ENCODE measurements around the gene GNLY.
A peak's percentile ranks its signal among the peaks of the same experiment; 100 is the strongest.

The GNLY gene

DNA sequence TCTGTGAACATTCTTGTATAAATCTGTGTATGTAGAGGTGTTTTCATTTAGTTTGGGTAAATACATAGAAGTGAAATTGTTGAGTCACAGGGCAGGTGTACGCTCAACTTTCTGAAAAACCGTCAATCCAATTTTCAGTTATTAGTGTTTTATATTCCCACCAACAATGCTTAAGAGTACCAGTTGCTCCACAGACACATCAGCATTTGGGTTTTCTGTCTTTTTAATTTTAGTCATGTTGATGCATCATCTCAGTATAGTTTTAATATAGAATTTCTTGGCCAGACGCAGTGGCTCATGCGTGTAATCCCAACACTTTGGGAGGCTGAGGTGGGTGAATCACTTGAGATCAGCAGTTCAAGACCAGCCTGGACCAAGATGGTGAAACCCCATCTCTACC is 3.2 kb upstream of the GNLY start:
- DNase-seq, result no peak

DNA sequence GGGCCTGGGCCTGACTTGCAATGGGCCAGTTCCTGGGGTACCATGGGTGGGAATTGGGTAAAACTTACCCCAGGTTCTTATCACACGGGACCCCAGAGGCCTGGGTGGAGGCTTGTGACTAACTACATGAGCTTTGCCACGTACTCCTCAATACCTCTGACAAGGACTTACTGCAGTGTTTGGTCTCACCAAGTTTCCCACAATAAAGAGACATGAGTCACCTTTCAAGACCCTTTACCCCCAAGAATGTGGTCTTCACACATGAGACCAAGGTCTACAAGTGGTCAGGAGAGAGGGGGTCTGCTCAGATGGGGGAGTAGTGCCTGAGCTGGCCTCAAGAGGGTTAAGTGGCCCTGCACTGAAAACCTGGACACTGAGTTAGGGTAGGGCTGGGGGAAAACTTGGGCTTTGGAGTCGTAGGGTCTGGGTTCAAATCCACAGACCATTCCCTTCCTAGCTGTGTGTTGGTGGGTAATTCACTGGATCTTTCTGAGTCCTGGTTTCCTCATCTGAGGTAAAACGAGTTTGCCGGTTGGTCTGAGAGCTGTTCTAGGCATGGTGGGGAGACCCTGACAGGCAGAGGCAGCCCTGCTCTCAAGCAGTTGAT is 2.0 kb upstream of the GNLY start:
- no peak for DNase-seq

DNA sequence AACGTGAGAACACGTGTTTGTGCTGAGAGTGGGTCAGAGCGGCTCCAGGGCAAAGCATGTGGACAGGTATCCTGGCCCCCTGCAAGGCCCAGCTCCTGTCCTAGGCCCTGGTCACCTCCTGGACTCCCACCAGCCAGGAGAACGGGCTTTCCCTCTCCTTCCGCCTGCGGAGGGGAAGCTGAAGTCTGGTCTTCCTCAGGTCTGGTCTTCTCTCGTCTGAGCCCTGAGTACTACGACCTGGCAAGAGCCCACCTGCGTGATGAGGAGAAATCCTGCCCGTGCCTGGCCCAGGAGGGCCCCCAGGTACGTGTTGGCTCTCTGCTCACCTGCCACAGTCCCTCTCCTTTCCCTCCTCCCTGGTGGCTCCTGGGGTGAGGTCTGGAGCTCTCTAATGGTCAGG is 963 bp downstream of the GNLY start:
- no peak for DNase-seq

DNA sequence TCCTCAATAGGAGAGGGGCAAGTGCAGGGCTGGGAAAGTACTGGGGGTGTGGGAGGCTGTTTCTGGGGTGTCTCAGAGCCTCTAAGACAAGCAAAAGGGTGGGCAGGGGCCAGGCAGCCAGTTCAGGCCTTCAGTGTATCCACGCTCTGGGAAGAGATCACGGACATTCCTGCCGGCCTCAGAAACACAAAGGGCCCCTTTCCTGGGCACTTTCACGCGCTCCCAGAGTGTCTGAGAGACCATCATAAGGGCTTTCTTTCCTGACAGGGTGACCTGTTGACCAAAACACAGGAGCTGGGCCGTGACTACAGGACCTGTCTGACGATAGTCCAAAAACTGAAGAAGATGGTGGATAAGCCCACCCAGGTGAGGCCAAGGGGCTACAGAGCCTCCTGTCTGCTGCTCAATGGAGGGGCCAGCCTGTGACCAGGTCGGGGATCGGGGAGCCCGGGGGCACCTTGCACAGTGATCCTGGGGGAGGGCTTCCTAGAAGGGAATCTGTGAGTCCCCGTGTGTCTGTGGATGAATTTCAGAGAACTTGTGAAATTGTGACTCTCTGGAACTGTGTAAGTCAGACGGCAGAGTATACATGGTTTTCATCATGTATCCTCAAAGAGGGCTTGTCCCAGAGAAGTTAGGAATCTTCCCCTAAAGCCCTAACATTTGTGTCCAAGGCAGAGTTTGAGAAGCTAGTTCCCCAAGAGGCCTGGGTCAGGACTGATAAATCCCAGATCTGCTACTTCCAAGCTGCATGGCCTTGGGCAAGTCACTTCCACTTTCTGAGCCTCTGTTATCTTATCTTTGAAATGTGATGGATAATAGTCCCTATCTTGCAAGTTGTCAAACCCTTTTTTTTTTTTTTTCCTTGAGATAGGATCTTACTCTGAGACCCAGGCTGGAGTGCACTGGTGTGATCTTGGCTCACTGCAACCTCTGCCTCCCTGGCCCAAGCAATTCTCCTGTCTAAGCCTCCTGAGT is 1.8 kb downstream of the GNLY start:
- DNase-seq, result no peak

DNA sequence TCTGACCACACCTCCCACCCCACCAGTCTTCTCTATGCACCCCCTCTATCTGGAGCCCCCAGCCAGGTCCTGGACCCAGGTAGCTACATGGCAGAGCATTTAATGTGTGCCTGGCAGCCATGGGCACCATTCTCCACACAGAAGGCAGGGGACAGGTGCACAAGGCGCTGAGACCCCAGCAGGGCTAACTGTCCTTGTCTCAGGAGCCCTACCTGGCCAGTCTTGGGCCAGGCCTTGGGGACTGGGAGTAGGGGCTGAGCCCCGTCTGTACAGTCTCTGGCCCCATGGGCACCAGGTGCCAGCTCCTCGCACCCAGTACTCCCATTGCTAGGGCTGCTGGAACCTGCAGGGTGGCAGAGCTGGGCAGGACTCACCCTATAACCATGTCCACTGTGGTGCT is 2.9 kb downstream of the GNLY start:
- DNase-seq, result no peak

DNA sequence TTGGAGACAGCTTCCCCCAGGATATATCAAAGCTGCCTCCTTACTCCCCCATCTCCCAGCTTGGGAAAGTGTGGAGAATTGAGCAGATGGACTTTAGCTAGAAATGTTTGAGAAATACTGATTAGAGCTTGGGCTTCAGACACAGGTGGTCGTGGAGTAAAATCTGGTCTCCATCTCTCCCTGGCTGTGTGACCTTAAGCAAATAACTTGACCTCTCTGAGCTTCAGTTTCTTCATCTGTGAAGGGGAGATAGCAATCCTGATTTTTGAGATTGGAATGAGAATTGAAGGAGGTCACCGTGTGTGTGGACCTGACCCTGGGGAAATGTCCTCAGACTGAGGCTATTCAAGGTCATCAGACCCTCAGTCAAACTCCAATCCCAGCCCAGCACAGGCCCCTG is 3.6 kb downstream of the GNLY start:
- no peak for DNase-seq

DNA sequence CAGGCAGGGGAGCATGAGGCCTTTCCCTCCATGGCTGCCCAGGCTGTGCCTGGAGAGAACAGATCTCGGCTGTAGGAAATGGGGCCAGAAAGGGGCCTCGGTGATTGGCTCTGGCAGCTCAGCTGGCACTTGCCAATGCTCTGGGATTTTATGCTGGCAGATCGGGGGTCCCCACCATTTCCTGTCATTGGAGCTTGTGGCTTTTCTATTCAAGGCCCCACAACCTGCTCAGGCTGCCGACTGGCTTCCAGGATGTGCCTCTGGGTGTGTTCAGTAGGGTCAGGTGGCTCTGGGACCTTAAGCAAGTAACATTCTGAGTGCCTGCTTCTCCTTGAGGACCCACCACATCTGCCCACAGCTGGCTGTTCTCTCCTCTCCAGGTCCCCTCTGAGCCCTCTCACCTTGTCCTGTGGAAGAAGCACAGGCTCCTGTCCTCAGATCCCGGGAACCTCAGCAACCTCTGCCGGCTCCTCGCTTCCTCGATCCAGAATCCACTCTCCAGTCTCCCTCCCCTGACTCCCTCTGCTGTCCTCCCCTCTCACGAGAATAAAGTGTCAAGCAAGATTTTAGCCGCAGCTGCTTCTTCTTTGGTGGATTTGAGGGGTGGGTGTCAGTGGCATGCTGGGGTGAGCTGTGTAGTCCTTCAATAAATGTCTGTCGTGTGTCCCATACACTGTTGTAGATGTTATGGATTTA is 4.2 kb downstream of the GNLY start:
- DNase-seq, result no peak

DNA sequence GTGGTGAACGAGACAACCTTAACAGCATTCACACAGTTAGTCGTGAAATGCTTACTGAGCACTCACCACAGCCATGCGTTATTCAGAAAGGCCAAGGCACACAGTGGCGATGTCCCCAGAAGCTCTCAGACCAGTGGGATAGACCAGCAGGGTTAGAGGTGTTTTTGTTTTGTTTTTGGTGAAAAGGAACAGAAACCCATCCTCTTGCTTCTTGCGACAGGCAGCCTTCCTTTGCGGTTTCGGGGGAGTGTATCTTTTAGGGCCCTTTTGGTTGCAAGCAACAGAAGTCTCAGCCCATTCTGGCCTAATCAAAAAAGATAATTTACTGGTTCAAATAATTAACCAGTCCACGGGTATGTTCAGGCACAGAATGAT is 4.7 kb downstream of the GNLY start:
- DNase-seq, result peak; percentile 59

DNA sequence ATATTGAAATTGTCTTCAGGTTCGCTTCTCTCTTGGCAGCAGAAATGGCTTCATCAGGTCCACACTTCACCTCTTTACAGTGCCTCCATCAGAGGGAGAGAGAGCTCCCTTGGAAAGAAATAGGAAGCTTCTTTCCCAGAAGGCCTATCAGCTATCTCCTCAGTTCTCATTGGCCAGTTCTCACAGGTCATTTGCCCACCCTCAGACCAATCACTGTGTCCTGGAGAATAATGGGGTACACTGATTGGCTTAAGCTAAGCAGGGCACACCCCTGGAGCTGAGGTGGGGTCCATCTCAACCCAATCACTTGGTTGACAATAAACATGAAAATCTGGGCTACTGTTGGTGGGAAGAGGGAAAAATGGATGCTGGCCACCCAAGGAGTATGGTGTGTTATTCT is 5.2 kb downstream of the GNLY start:
- no peak for DNase-seq

DNA sequence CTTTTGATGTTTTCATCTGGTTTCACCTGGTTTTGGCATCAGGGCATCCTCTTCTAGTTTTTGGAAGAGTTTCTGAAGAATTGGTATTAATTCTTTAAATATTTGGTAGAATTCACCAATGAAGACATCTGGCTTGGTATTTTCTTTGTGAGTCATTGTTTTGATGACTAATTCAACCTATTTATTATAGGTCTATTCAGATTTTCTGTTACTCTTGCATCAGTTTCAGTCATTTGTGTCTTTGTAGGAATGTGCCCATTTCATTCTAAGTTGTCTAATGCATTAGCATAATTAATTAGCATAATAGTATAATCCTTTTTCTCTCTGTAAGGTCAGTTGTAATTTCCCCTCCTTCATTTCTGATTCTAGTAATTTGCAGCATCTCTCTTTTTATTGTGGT is 8.0 kb downstream of the GNLY start:
- DNase-seq, result peak; percentile 35

DNA sequence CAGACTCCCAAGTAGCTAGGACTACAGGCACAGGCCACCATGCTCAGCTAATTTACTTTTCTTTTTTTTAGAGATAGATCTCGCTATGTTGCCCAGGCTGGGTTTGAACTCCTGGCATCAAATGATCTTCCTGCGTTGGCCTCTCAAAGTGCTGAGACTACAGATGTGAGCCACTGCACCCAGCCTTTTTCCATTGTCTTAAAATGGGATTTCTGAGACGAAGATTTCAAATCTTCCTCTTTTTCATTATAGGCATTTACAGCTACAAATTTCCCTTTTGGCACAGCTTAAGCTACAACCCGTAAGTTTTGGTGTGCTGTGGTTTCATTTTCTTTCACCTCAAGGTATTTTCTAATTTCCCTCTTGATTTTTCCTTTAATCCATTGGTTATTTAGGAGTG is 8.6 kb downstream of the GNLY start:
- peak; percentile 38 for DNase-seq

DNA sequence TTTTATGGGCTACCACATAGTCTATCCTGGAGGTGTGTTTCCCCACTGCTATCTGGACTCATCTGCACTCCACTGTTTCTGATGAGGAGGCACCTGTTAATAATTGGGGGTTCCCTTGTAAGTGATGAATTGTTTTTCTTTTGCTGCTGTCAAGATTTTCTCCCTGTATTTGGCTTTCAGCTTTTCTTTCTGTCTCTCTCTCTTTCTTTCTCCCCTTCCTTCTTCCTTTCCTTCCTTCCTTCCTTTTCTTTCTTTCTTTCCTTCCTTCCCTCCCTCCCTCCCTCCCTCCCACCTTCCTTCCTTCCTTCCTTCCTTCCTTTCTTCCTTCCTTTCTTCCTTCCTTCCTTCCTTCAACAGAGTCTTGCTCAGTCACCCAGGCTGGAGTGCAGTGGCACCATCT is 9.2 kb downstream of the GNLY start:
- DNase-seq, result no peak

DNA sequence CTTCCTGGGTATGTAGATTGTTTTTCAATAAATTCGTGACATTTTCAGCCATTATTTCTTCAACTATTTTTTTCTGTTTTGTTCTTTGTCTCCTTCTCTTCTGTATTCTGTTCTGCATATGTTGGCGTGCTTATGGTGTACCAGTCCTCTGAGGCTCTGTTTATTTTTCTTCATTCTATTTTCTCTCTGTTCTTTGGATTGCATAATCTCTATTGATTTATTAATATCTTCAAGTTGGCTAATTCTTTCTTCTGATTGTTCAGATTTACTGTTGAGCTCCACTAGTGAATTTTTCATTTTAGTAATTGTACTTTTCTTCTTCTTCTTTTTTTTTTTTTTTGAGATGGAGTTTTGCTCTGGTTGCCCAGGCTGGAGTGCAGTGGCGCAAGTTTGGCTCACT is 9.9 kb downstream of the GNLY start:
- DNase-seq, result no peak

DNA sequence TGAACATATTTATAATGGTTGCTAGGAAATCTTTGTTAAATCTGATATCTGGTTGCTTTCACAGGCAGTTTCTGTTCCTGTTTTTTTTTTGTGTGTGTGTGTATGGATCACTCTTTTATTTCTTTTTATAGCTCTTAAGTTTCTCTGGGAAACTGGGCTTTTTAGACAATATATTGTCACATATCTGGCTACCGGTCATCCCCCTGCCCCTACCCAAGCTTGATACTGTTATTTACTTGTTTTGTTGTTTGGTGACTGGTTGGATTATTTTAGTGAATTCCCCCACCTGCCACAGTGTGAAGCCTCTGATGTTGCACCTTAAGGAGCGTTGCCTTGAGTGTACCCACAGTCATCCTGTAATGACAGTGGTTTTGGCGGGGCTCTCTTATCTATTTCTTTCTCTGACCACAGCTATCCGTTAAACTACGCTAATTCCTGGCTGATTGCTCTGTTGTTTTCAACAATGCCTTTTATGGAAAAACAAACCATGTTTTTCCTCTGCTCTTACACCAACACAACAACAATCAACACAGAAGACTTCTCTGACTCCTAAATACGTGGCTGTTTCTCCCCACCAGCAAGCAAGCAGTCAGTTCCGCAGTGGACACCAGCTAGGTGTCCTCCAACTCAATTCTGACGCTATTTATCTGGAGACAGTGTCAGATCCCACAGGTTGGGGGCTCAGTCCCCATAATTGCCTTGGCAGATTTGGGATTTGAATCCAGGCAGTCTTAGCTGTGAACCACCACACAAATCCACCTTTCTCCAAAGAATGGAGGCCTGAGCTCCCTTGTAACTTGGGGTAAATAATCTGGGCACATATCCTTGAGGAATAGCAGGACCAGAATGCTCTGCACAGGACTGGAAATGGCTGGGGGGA is 10.9 kb downstream of the GNLY start:
- DNase-seq, result peak; percentile 74

DNA sequence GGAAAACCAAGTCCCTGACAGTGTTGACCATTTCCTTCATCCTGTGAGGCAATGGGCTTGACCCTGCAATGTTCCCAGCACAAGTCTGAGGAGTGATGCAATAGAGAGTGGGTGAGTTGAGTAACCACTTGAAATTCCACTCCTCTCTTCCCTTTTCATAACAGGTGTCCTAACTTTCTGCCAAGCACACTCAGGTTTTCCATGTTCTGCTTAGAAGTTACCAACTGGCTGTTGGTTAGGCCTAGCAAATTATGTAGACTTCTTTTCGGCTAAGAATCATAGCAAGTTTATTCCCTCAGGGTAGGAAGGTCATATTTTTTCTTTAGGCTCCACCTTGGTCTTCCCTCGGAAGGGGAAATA is 11.5 kb downstream of the GNLY start:
- peak; percentile 90 for DNase-seq

DNA sequence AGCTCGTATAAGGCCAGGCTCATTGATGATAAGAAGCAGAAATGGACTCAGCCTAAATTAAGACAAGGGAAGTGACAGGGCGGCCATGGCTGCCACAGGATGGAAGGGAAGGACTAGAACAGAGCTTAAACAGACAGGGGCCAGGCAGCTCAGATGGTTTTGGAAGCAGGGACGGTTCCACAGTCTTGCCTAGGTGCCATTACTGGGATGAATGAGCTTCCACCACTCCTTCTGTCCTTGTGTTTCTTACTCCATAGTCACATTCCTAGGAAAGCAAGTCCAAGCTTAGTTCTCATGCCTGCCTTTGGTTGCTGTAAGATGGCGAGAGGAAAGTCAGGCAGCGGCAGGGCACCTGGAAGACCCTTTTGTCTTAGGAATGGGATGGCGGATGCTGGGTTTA is 11.9 kb downstream of the GNLY start:
- no peak for DNase-seq

DNA sequence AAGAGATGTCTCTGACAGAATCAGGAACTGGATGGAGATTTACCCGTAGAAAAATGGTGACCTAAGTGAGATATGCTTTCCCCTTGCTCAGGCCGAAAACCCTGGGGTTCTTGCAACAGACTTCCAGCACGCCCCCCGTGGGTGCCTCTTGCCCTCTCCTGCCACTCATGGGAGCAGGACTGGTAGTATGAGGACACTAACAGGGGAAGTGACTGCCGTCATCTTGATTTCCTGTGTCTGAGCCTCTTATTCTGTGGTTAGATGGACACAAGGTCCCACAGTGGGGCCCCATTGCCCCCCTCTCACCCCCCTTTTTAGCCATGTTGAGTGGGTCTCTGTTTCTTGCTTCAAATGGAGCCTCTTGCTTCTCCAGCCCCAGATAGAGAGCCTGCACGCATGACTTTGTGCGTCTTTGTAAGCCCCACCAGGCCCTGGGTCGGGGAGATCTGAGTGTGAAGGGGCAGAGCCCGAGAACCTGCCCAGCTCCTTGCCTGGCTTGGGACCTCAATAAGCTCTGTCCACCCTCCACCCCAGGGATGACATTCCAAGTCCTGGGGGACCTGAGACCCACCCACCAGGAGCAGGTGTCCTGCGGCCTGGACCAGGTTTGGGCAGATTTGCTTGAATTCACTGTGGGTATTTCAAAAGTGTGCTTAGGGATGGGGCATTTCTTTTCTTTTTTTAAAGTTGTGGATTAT is 12.6 kb downstream of the GNLY start:
- DNase-seq, result peak; percentile 90

DNA sequence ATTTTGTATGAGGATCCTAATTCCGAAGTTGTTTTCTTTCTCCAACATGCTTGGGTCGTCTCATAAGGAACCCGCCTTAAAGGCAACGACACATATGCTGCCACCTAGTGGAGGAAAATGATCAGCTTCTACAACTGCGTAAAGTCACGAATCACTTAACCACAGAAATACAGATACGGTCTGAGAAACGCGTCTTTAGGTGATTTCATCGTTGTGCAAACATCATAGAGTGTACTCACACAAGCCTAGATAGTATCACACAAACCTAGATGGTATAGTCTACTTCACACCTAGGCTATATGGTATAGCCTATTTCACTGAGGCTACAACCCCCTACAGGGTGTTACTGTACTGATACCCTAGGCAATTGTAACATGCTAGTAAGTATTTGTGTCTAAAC is 13.1 kb downstream of the GNLY start:
- peak; percentile 94 for DNase-seq

DNA sequence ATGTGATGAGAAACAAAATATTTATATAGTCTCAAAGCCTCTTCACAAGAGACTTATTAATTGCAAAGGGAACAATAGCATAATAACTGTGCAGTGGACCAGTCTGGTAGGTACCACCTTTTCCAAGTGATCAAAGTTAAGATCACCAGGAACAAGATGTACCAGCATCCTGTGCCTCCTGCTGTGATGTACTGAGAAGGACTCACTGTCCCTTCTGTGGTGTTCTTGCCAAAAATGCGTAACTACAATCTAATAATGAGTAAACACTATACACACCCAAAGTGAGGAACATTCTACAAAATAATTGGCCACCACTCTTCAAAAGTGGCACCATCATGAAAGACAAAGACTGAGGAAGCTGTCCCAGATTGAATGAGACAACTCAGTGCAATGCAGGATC is 14.5 kb downstream of the GNLY start:
- DNase-seq, result no peak

DNA sequence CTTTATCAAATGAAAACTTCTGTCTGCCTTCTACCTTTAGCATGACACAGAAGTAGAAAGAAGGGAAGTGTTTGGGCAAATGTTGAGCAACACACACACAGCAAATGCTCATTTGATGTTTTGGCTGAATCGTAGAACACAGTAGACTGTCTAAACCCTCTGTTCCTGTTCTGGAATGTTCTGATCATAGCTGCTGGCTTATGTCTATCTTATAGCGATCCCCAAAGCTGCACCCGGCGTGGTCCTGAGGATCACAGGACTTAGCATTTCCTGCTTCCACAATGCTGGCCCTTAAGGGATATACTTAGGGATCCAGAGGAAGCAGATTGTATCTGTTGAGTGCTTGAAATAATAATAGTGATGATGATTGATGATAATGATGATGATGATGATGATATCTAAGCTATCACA is 15.2 kb downstream of the GNLY start:
- DNase-seq, result peak; percentile 37

DNA sequence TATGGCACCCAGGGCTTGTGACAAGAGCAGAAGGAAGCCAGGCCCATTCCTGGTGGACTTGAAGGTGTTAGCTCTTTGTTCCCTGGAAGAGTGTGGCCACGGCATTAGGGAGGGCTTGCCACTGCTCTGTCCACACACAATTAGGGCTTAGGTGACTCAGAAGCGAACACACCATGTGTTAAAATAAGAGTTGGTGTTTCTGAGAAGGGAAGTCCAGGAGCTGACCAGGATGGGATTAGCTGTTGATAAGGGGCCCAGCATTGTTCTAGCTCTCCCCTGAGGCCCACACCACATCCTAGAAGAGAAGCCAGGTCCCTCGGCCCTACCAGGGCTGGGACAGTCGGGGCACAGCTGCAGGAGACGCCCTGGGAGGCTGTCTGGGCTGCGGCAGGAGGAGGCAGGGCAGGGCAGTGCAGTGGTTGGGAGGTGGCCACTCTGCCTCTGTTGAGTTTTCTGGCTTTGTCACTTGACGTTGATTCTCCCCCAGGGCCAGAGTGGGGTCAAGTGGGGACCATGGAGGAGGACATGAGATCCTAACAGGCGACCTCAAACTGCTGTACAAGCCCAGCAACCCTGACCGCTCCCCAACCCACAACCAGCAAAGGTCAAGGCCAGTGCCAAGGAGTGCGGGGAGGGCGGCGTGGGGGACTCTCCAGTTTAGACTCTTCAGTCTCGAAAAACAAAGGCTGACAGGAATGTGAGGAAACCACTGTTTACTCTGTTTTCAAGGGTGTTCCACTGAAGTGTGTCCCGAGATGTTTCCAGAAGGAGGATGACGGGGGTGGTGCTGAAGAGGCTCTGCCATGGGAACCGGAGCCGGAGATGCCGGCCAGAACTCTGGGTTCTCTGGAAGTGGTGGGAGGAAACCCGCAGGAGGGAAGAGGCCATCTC is 16.8 kb downstream of the GNLY start:
- no peak for DNase-seq

All from suppressor macrophage treated with lipopolysaccharide for 4 hours (primary cell).